GM21423 (cell line): Measurements from ENCODE around the gene TMEM150C.
"Not testable (repeated sequence)": the region's sequence is repeated elsewhere in the genome, so short reads cannot be mapped to it uniquely, and the experiment has no call there.

Experiments
- ATAC-seq: cut with Tn5 transposase; IDR thresholded peaks from one replicate; pipeline ENCODE4 v1.9.1; 2021; ENCODE audit warnings: mild to moderate bottlenecking, moderate library complexity; ENCODE audit not compliant: unreplicated experiment

Gene TMEM150C

GRCh38 chr4:82569727-82570126 is 7.9 kb upstream of the TMEM150C start:
- ATAC-seq, result no peak

DNA sequence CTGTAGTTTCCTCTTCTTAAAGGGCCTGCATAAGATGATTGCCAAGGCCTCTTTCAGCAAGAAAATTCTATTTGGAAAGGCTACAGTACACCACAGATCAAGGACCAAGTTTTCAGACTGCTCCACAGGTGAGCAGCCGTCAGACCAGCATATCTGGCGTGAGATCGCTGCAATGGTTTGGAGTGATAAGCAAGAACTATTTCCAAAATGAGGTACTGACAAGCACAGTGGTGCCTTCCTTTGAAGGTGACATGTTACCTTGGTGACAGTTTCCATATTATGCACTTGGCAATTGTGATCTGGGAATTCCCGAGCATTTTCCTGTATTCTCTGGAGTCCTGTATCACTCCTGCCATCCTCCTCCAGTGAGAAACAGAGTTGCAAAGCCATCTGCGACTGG is 7.3 kb upstream of the TMEM150C start:
- no peak for ATAC-seq

DNA sequence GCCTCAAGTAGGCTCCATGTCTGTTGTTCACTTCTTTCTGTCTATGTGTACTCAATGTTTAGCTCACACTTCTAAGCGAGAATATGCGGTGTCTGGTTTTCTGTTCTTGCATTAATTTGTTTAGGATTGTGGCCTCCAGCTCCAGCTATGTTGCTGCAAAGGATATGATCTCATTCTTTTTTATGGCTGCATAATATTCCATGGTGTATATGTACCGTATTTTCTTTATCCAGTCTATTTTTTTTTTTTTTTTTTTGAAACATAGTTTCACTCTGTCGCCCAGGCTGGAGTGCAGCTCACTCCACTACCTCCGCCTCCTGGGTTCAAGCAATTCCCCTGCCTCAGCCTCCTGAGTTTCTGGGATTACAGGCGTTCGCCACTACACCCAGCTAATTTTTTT is 5.7 kb upstream of the TMEM150C start:
- ATAC-seq, result no peak

DNA sequence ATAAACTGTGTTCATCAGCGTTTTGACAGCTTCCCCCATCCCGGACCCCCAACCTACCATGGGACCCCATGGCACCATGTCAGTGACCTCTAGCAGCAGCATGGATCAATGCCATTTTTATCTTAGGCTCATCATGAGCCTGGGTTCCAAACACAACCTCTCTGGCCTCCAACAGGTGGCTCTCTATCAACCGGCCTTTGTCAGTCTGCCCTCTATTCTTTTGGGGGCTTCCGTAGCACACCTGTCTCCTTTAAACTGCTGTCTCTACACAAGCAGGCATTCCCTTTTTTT is 721 bp upstream of the TMEM150C start:
- ATAC-seq, result no peak

- no peak for ATAC-seq
Measured at GRCh38 chr4:82560853-82561785, 669 bp downstream of the TMEM150C start.

DNA sequence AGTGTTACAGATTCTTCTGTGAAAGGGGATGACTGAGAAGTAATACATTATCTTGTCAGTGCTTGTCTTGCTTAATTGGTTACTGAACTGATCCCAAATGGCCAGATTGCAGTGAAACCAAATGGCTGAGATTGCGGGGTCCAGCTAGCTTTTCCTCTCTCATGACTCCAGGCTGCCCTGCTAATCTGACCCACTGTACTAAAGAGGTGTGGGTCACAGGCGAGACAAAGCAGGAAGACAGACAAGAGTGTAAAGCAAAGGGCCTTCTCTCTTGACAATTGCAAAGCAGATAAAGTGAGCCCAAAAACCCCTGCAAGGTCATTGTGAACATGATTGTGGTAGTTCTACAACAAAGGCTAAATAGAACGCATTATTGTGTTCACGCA is 2.1 kb downstream of the TMEM150C start:
- ATAC-seq, result no peak

DNA sequence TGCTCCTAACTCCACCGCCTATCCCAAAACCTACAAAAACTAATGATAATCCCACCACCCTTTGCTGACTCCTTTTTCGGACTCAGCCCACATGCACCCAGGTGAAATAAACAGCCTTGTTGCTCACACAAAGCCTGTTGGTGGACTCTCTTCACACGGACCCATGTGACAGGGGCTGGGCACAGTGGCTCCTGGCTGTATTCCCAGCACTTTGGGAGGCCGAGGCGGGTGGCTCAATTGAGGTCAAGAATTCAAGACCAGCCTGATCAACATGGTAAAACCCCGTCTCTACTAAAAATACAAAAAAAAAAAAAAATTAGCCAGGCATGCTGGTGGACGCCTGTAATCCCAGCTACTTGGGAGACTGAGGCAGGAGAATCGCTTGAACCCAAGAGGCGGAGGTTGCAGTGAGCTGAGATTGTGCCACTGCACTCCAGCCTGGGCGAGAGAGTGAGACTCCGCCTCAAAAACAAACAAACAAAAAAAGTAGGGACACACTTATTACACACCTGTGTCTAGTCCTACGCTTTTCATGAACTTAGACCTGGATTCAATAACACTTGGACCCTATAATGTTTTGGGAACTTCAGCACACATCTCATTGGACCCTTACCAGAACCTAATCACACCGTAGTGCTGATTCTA is 2.6 kb downstream of the TMEM150C start:
- ATAC-seq, result not testable (repeated sequence)

- ATAC-seq, result no peak
Measured at GRCh38 chr4:82555276-82555675, 6.5 kb downstream of the TMEM150C start.

- no peak for ATAC-seq
Measured at GRCh38 chr4:82553020-82553419, 8.8 kb downstream of the TMEM150C start.

DNA sequence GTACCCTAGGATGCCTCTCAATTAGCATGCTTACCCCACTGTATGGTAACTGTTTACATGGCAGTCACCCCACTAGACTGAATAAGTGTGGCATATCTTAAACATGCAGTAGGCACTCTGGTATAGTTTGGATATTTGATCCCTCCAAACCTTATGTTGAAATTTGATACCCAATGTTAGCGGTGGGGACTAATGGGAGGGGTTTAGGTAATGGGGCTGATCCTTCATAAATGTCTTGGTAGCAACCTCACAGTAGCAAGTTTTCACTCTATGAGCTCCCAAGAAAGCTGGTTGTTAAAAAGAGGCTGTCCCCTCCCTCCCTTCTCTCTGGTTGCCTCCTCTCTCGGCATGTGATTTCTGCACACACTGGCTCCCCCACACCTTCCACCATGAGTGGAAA is 10.1 kb downstream of the TMEM150C start:
- no peak for ATAC-seq

DNA sequence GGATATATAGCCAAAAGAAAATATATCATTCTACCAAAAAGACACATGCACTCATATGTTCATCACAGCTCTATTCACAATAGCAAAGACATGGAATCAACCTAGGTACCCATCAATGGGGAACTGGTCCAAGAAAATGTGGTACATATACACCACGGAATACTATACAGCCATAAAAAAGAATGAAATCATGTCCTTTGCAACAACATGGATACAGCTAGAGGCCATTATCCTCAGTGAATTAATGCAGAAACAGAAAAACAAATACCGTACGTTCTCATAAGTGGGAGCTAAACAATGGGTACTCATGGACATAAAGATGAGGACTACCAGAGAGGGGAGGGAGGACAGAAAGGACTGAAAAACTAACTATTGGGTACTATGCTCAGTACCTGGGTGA is 13.9 kb downstream of the TMEM150C start:
- not testable (repeated sequence) for ATAC-seq

DNA sequence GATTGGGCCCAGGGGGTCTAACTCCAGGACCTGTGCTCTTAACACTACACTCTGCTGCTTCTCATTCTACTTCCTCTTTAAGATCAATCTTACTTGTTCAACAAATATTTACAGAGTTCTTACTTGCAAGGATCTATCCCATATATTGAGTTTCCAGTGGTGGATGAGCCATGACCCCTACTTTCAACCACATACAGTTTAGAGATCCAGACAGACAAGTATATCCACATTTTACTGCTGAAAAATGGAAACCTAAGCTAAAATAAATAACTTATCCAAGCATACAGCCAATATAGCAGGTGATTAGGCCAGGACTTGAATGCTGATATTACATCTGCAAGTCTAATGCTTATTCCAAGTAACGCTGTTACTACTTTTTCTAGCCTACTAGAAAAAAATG is 18.7 kb downstream of the TMEM150C start:
- no peak for ATAC-seq

GRCh38 chr4:82542642-82543041 is 19.1 kb downstream of the TMEM150C start:
- ATAC-seq, result no peak

DNA sequence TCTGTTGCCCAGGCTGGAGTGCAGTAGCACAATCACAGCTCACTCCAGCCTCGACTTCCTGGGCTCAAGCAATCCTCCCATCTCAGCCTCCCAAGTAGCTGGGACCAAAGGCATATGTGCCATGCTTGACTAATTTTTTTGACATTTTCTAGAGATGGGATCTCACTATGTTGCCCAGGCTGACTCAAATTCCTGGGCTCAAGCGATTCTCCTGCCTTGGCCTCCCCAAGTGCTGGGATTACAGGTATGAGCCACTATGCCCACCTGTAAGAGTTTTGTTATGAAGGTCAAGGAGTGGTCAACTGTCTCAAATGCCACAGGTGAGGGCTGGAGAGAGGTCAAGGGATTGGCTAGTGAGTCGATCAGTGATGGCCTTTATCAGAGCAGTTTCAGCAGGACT is 32.5 kb downstream of the TMEM150C start:
- ATAC-seq, result no peak

DNA sequence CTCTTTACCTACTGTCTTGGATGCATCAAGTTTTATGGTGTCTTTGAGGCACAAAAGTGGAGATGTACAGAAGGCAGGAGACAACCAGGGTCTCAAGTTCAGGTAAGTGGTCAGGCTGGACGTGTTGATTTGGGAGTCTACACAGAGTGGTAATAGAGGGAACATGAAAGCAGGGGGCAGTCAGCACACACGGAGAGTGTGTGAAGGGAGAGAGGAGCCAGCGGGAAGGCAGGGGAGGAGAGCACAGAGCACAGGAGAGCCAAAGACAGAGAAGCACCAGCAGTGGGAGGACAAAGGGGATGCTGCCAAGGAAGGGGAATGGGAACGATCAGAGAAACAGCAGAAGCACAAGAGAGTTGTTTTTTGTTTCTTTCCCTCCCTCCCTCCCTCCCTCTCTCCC is 32.9 kb downstream of the TMEM150C start:
- ATAC-seq, result no peak

GRCh38 chr4:82528074-82528473 is 33.7 kb downstream of the TMEM150C start:
- ATAC-seq, result no peak

- ATAC-seq, result no peak
Measured at GRCh38 chr4:82525307-82525911, 36.4 kb downstream of the TMEM150C start.

GRCh38 chr4:82524570-82525152 is 37.1 kb downstream of the TMEM150C start:
- no peak for ATAC-seq

- ATAC-seq, result no peak
Measured at GRCh38 chr4:82523179-82523578, 38.6 kb downstream of the TMEM150C start.

DNA sequence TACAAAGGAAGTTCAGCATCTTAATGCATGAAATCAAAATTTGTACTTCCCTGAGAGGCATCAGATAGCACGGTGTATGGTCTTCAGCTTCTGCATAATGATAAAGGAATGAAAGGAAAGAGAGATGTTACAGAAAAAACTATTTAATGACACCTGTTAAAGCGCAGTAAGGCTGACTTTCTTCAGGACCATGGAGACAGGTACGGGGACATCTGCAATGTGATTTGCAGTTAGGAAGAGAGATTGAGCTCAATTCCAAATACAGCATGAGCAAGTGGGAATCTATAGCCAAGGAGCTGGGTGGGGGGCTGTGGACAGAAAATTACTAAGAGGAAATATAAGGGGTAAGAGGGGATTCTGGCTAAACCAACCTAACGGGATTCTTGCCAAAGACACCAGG is 39.3 kb downstream of the TMEM150C start:
- ATAC-seq, result no peak

- no peak for ATAC-seq
Measured at GRCh38 chr4:82521283-82521682, 40.5 kb downstream of the TMEM150C start.

- ATAC-seq, result no peak
Measured at GRCh38 chr4:82519776-82520175, 42.0 kb downstream of the TMEM150C start.
